K562 (cell line): ENCODE data around the gene LRRC8C. TPM values are rescaled to one million over a fixed set of nuclear protein-coding genes. Genes with fewer than 3 reads are reported as not detected.

ENCODE experiments used
- DMBX1 ChIP-seq: fragments of 250-450 bp; sonication (Bioruptor Pico); IDR thresholded peaks from 2 replicates; pipeline ENCODE4 v1.8.0; 2022; ENCODE audit warnings: inconsistent platforms, mild to moderate bottlenecking, moderate library complexity, borderline replicate concordance
- HDAC6 ChIP-seq: IDR thresholded peaks from 2 replicates; pipeline ENCODE4 v1.6.1; 2012; ENCODE audit warnings: low read depth, mild to moderate bottlenecking, control low read depth, inconsistent platforms, low read length, moderate library complexity
- KHSRP ChIP-seq: fragments of 450-650 bp; IDR thresholded peaks from 2 replicates; pipeline ENCODE4 v1.6.1; 2017
- KLF13 ChIP-seq: fragments of 450-650 bp; IDR thresholded peaks from 2 replicates; pipeline ENCODE4 v1.6.1; 2016; ENCODE audit warnings: missing genetic modification characterization, low read depth, mild to moderate bottlenecking, missing compliant biosample characterization, moderate library complexity, borderline replicate concordance
- MEIS2 ChIP-seq: fragments of 450-650 bp; IDR thresholded peaks from 2 replicates; pipeline ENCODE4 v1.6.1; 2014; ENCODE audit warnings: mild to moderate bottlenecking; ENCODE audit not compliant: partially characterized antibody
- MXI1 ChIP-seq: IDR thresholded peaks from 2 replicates; pipeline ENCODE4 v1.6.1; 2011; ENCODE audit warnings: low read depth, mild to moderate bottlenecking, improper control_type of control experiment, low read length
- NFIC ChIP-seq: fragments of 450-650 bp; IDR thresholded peaks from 2 replicates; pipeline ENCODE4 v1.6.1; 2017; ENCODE audit warnings: mild to moderate bottlenecking, inconsistent platforms
- POLR3G ChIP-seq: IDR thresholded peaks from 2 replicates; pipeline ENCODE4 v1.6.1; 2011; ENCODE audit not compliant: insufficient read length, insufficient replicate concordance; ENCODE audit errors: extremely low read depth
- PTRF ChIP-seq: fragments of 450-650 bp; IDR thresholded peaks from 2 replicates; pipeline ENCODE4 v1.6.1; 2016; ENCODE audit warnings: mild to moderate bottlenecking, missing genetic modification characterization, missing compliant biosample characterization
- SLC30A9 ChIP-seq: fragments of 250-450 bp; sonication (Bioruptor Pico); IDR thresholded peaks from 2 replicates; pipeline ENCODE4 v1.8.0; 2022; ENCODE audit warnings: mild to moderate bottlenecking, moderate library complexity
- ZBTB43 ChIP-seq: sonication (generic); formaldehyde crosslinking; IDR thresholded peaks from 2 replicates; pipeline ENCODE4 v1.8.0; 2023; ENCODE audit warnings: mild to moderate bottlenecking, missing genetic modification reagents
- ZC3H4 ChIP-seq: sonication (generic); formaldehyde crosslinking; IDR thresholded peaks from 2 replicates; pipeline ENCODE4 v1.9.0; 2021; ENCODE audit warnings: missing genetic modification reagents, borderline replicate concordance
- ZFP1 ChIP-seq: fragments of 450-650 bp; formaldehyde crosslinking; IDR thresholded peaks from 2 replicates; pipeline ENCODE4 v1.4.0; 2020; ENCODE audit warnings: mild to moderate bottlenecking, mixed read lengths
- ZNF324 ChIP-seq: fragments of 250-450 bp; sonication (Bioruptor Pico); IDR thresholded peaks from 2 replicates; pipeline ENCODE4 v1.4.0; 2020; ENCODE audit warnings: mild to moderate bottlenecking
- ZNF407 ChIP-seq: fragments of 450-650 bp; IDR thresholded peaks from 2 replicates; pipeline ENCODE4 v1.6.1; 2016; ENCODE audit warnings: low read depth
- ZNF551 ChIP-seq: fragments of 250-450 bp; sonication (Bioruptor Pico); IDR thresholded peaks from 2 replicates; pipeline ENCODE4 v1.5.0; 2021; ENCODE audit warnings: mild to moderate bottlenecking, moderate library complexity
- ZNF696 ChIP-seq: fragments of 250-450 bp; sonication (Bioruptor Pico); conservative IDR thresholded peaks from 2 replicates; pipeline ENCODE4 v1.4.0; 2020; ENCODE audit warnings: mild to moderate bottlenecking, moderate library complexity
- polyA plus RNA-seq, 8 experiments: library from polyadenylated mRNA; depleted of rRNA in 4 of 8; stranded (reverse) in 5 of 8; unstranded in 3 of 8; fragments of >200 nt; fragmentation: Nextera tagmentation in 2 of 8; fragmentation: Illumina TruSeq in 1 of 8; extraction: Ambion mirVana in 2 of 8; extraction: Trizol in 1 of 8; gene quantifications; 2 replicates each; pipeline versions ENCODE4 v1.2.1 to v1.2.3, GENCODE V29; 2011 to 2014; ENCODE audit warnings: inconsistent platforms in 1 of 8, missing spikeins in 1 of 8
- total RNA-seq, 7 experiments: library from RNA; depleted of rRNA in 6 of 7; stranded (reverse); fragments of >200 nt in 6 of 7; fragmentation: Illumina TruSeq in 2 of 7; extraction: Trizol in 2 of 7; gene quantifications; 2 replicates each; pipeline versions ENCODE4 v1.2.1 to v1.2.3, GENCODE V29; 2011 to 2021; ENCODE audit warnings: low replicate concordance in 1 of 7

The LRRC8C gene
- total and polyA plus RNA-seq, 9 of the 15 experiments (the other 6 are each of a cell fraction or from before 2014, with no cell fraction given) = 1.00 to 12.5 (median 4.5) TPM

DNA sequence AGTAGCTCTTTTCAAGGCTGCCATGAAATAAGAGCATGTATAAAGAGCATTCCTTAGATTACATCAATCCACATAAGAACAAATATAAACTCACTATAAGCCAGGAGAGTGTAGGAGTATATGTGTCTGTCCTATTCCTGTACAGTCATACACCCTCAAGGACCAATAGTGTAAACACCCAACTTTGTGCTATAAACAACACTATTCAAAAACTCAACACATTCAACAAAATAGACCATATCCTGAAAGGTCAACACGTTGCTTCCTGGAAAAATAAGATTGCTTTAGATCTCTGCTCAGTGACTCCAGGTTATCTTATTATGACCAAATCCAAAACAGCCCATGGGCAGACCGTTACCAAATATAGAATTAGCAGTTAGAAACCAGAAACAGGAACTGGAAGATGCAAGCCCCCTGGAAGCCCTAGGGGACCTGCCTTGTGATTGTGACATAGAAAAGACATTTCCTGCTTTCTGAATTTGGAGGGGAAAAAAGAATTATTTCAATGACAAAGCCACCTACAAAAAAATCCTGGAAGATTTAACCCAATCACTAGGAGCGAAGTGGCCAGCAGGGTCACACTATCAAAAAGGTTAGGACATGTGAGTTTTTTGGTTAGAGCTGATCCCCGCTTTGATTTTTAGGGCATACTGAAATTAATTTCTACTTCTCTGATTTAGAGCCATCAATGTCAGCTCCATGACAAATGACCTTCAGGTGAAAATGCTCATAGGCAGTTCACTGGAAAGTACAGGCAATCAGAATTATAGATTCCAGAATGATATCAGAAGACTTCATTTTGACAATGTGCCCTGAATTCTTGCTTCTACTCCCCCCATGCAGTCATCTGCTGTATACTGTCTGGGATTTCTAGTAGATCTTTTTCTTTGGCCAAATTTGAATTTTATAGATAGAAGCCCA is 59.9 kb downstream of the LRRC8C start (continued):
- TF ChIP-seq ZNF407 (no peak), MXI1 (no peak), KLF13 (tag) (no peak), ZC3H4 (CRISPR knock-in tag) (no peak), PTRF (tag) (no peak), KHSRP (no peak), POLR3G (no peak), SLC30A9 (CRISPR knock-in tag) (no peak), ZFP1 (no peak), ZNF324 (CRISPR knock-in tag) (no peak), HDAC6 (no peak), NFIC (no peak), ZNF696 (CRISPR knock-in tag) (no peak), DMBX1 (CRISPR knock-in tag) (no peak), MEIS2 (peak; percentile 85), ZNF551 (CRISPR knock-in tag) (no peak), ZBTB43 (CRISPR knock-in tag) (no peak)
